Measurements from ENCODE around the gene UQCRC2.
"Not testable (repeated sequence)": the region's sequence is repeated elsewhere in the genome, so short reads cannot be mapped to it uniquely, and the experiment has no call there.

UQCRC2 gene

GRCh38 chr16:22024785-22025184 is 71.6 kb downstream of the UQCRC2 start:
- not testable (repeated sequence) for H3K9ac ChIP-seq (ENCODE audit: low read length in 5 of 5); H3K27me3 ChIP-seq (ENCODE audit: control insufficient read depth in 5 of 5, insufficient read depth in 4 of 5, low read length in 5 of 5); H3K36me3 ChIP-seq (ENCODE audit: control insufficient read depth in 5 of 5, insufficient read depth in 5 of 5, low read length in 5 of 5); H3K4me3 ChIP-seq (ENCODE audit: low read depth in 1 of 5, low read length in 5 of 5); H3K9me3 ChIP-seq (ENCODE audit: control insufficient read depth in 5 of 5, low read length in 5 of 5); H3K27ac ChIP-seq (ENCODE audit: low read depth, low read length)
- H3K4me1 ChIP-seq (ENCODE audit: control insufficient read depth in 5 of 5, insufficient read depth in 5 of 5, low read length in 5 of 5) = peaks cover 0 to 20% (median 15%) of the 10 kb centered on the region in 5 donors

GRCh38 chr16:22027633-22028032 is 74.5 kb downstream of the UQCRC2 start:
- H3K9ac ChIP-seq (ENCODE audit: low read length in 5 of 5) = no peak overlapping the region
- H3K27me3 ChIP-seq (ENCODE audit: control insufficient read depth in 5 of 5, insufficient read depth in 4 of 5, low read length in 5 of 5) = no peaks in the 10 kb centered on the region
- H3K4me3 ChIP-seq (ENCODE audit: low read depth in 1 of 5, low read length in 5 of 5) = no peak overlapping the region
- no peak overlapping the region for H3K27ac ChIP-seq (ENCODE audit: low read depth, low read length)
- peaks cover 0 to 20% (median 16%) of the 10 kb centered on the region in 5 donors for H3K4me1 ChIP-seq (ENCODE audit: control insufficient read depth in 5 of 5, insufficient read depth in 5 of 5, low read length in 5 of 5)
- H3K9me3 ChIP-seq (ENCODE audit: control insufficient read depth in 5 of 5, low read length in 5 of 5) = peaks cover 0 to 4% (median 0%) of the 10 kb centered on the region in 5 donors
- H3K36me3 ChIP-seq (ENCODE audit: control insufficient read depth in 5 of 5, insufficient read depth in 5 of 5, low read length in 5 of 5) = peaks cover 0 to 3% (median 0%) of the 10 kb centered on the region in 5 donors

GRCh38 chr16:22029632-22030031 is 76.5 kb downstream of the UQCRC2 start:
- Histone ChIP-seq H3K27me3 (ENCODE audit: control insufficient read depth in 5 of 5, insufficient read depth in 4 of 5, low read length in 5 of 5) (no peaks in the 10 kb centered on the region), H3K4me3 (ENCODE audit: low read depth in 1 of 5, low read length in 5 of 5) (no peak overlapping the region), H3K27ac (ENCODE audit: low read depth, low read length) (no peak overlapping the region), H3K36me3 (ENCODE audit: control insufficient read depth in 5 of 5, insufficient read depth in 5 of 5, low read length in 5 of 5) (peaks cover 0 to 3% (median 0%) of the 10 kb centered on the region in 5 donors), H3K4me1 (ENCODE audit: control insufficient read depth in 5 of 5, insufficient read depth in 5 of 5, low read length in 5 of 5) (peaks cover 0 to 20% (median 16%) of the 10 kb centered on the region in 5 donors), H3K9ac (ENCODE audit: low read length in 5 of 5) (no peak overlapping the region), H3K9me3 (ENCODE audit: control insufficient read depth in 5 of 5, low read length in 5 of 5) (peaks cover 0 to 4% (median 0%) of the 10 kb centered on the region in 5 donors)

- Histone ChIP-seq H3K4me1 (ENCODE audit: control insufficient read depth in 5 of 5, insufficient read depth in 5 of 5, low read length in 5 of 5) (peaks cover 0 to 20% (median 16%) of the 10 kb centered on the region in 5 donors), H3K9ac (ENCODE audit: low read length in 5 of 5) (no peak overlapping the region), H3K36me3 (ENCODE audit: control insufficient read depth in 5 of 5, insufficient read depth in 5 of 5, low read length in 5 of 5) (peaks cover 0 to 3% (median 0%) of the 10 kb centered on the region in 5 donors), H3K4me3 (ENCODE audit: low read depth in 1 of 5, low read length in 5 of 5) (no peak overlapping the region), H3K27ac (ENCODE audit: low read depth, low read length) (no peak overlapping the region), H3K9me3 (ENCODE audit: control insufficient read depth in 5 of 5, low read length in 5 of 5) (peaks cover 0 to 4% (median 0%) of the 10 kb centered on the region in 5 donors), H3K27me3 (ENCODE audit: control insufficient read depth in 5 of 5, insufficient read depth in 4 of 5, low read length in 5 of 5) (no peaks in the 10 kb centered on the region)
These were observed 77.1 kb downstream of the UQCRC2 start for GRCh38 chr16:22030087-22030812.

GRCh38 chr16:22031483-22032083 is 78.4 kb downstream of the UQCRC2 start:
- Histone ChIP-seq H3K36me3 (ENCODE audit: control insufficient read depth in 5 of 5, insufficient read depth in 5 of 5, low read length in 5 of 5) (peaks cover 0 to 3% (median 0%) of the 10 kb centered on the region in 5 donors), H3K4me3 (ENCODE audit: low read depth in 1 of 5, low read length in 5 of 5) (no peak overlapping the region), H3K27me3 (ENCODE audit: control insufficient read depth in 5 of 5, insufficient read depth in 4 of 5, low read length in 5 of 5) (no peaks in the 10 kb centered on the region), H3K9ac (ENCODE audit: low read length in 5 of 5) (no peak overlapping the region), H3K9me3 (ENCODE audit: control insufficient read depth in 5 of 5, low read length in 5 of 5) (peaks cover 0 to 4% (median 0%) of the 10 kb centered on the region in 5 donors), H3K27ac (ENCODE audit: low read depth, low read length) (no peak overlapping the region), H3K4me1 (ENCODE audit: control insufficient read depth in 5 of 5, insufficient read depth in 5 of 5, low read length in 5 of 5) (peaks cover 0 to 17% (median 15%) of the 10 kb centered on the region in 5 donors)

All from subcutaneous abdominal adipose tissue (tissue), 5 donors.